Measurements from ENCODE around the gene FIGNL1.

GRCh38 chr7:50477640-50478039 lies 27.5 kb upstream of the FIGNL1 start:
- TF ChIP-seq CTCF (IDR thresholded peaks at IDR 0.05) (no peak), POLR2A (IDR thresholded peaks at IDR 0.05) (no peak), POLR2AphosphoS5 (IDR thresholded peaks at IDR 0.05) (no peak), EP300 (IDR thresholded peaks at IDR 0.05; ENCODE audit: low read depth) (no peak)

All from transverse colon (tissue), 4 donors.